ENCODE results near the gene CLTRN. TPM values are rescaled to one million over a fixed set of nuclear protein-coding genes. Genes with fewer than 3 reads are reported as not detected.

Gene CLTRN
- total and polyA plus RNA-seq, 2 donors (not counting 1 experiment from before 2014, with no cell fraction given): 0.50 to 0.51 TPM

- Histone ChIP-seq H3K79me2 (ENCODE audit: control insufficient read depth, insufficient read depth, low read length) (no peaks in the 10 kb centered on the region), H3K36me3 (ENCODE audit: control insufficient read depth, insufficient read depth, low read length) (no peaks in the 10 kb centered on the region), H3K27ac (ENCODE audit: insufficient read depth, low read length) (no peak overlapping the region), H3K4me2 (ENCODE audit: extremely low read depth, insufficient read depth, low read length) (no peak overlapping the region), H3K4me1 (ENCODE audit: control insufficient read depth, extremely low read depth, insufficient read depth, low read length) (no peaks in the 10 kb centered on the region), H4K20me1 (ENCODE audit: control insufficient read depth, extremely low read depth, insufficient read depth, low read length) (no peaks in the 10 kb centered on the region), H3K9me3 (ENCODE audit: control insufficient read depth, insufficient read depth, low read depth, low read length) (no peaks in the 10 kb centered on the region), H3K27me3 (ENCODE audit: control insufficient read depth, insufficient read depth, low read length) (no peaks in the 10 kb centered on the region), H3K4me3 (replicated peaks in 1 of 4; ENCODE audit: control extremely low read depth in 1 of 4, insufficient read depth in 1 of 4, low read depth in 3 of 4, low read length in 4 of 4) (no peak overlapping the region), H2AFZ (ENCODE audit: low read length) (no peak overlapping the region), H3K9ac (ENCODE audit: insufficient read depth, low read length) (no peak overlapping the region)
- no peak for DNase-seq (ENCODE audit: low read depth in 2 of 2)
- TF ChIP-seq CTCF (conservative IDR thresholded peaks at IDR 0.05 in 1 of 2, IDR thresholded peaks at IDR 0.05 in 1 of 2; ENCODE audit: low read depth in 1 of 2, low read length in 2 of 2) (no peak), EZH2 (IDR thresholded peaks at IDR 0.05; ENCODE audit: low read length, missing control alignments) (no peak)
Measured at GRCh38 chrX:15702488-15703371, 38.1 kb upstream of the CLTRN start.

GRCh38 chrX:15696516-15696915 is 31.9 kb upstream of the CLTRN start:
- no peaks in the 10 kb centered on the region for H3K27me3 ChIP-seq (ENCODE audit: control insufficient read depth, insufficient read depth, low read length)
- no peak for DNase-seq (ENCODE audit: low read depth in 2 of 2)
- no peaks in the 10 kb centered on the region for H4K20me1 ChIP-seq (ENCODE audit: control insufficient read depth, extremely low read depth, insufficient read depth, low read length)
- no peaks in the 10 kb centered on the region for H3K36me3 ChIP-seq (ENCODE audit: control insufficient read depth, insufficient read depth, low read length)
- TF ChIP-seq CTCF (conservative IDR thresholded peaks at IDR 0.05 in 1 of 2, IDR thresholded peaks at IDR 0.05 in 1 of 2; ENCODE audit: low read depth in 1 of 2, low read length in 2 of 2): no peak
- TF ChIP-seq EZH2 (IDR thresholded peaks at IDR 0.05; ENCODE audit: low read length, missing control alignments): no peak
- no peaks in the 10 kb centered on the region for H3K4me1 ChIP-seq (ENCODE audit: control insufficient read depth, extremely low read depth, insufficient read depth, low read length)
- no peak overlapping the region for H3K4me3 ChIP-seq (replicated peaks in 1 of 4; ENCODE audit: control extremely low read depth in 1 of 4, insufficient read depth in 1 of 4, low read depth in 3 of 4, low read length in 4 of 4)
- no peak overlapping the region for H2AFZ ChIP-seq (ENCODE audit: low read length)
- H3K9me3 ChIP-seq (ENCODE audit: control insufficient read depth, insufficient read depth, low read depth, low read length): no peaks in the 10 kb centered on the region
- no peak overlapping the region for H3K9ac ChIP-seq (ENCODE audit: insufficient read depth, low read length)
- no peaks in the 10 kb centered on the region for H3K79me2 ChIP-seq (ENCODE audit: control insufficient read depth, insufficient read depth, low read length)
- no peak overlapping the region for H3K27ac ChIP-seq (ENCODE audit: insufficient read depth, low read length)
- no peak overlapping the region for H3K4me2 ChIP-seq (ENCODE audit: extremely low read depth, insufficient read depth, low read length)

GRCh38 chrX:15694941-15695451 is 30.4 kb upstream of the CLTRN start:
- H3K27me3 ChIP-seq (ENCODE audit: control insufficient read depth, insufficient read depth, low read length): no peaks in the 10 kb centered on the region
- H3K9ac ChIP-seq (ENCODE audit: insufficient read depth, low read length): no peak overlapping the region
- no peaks in the 10 kb centered on the region for H3K79me2 ChIP-seq (ENCODE audit: control insufficient read depth, insufficient read depth, low read length)
- H3K4me3 ChIP-seq (replicated peaks in 1 of 4; ENCODE audit: control extremely low read depth in 1 of 4, insufficient read depth in 1 of 4, low read depth in 3 of 4, low read length in 4 of 4): no peak overlapping the region
- TF ChIP-seq CTCF (conservative IDR thresholded peaks at IDR 0.05 in 1 of 2, IDR thresholded peaks at IDR 0.05 in 1 of 2; ENCODE audit: low read depth in 1 of 2, low read length in 2 of 2): no peak
- TF ChIP-seq EZH2 (IDR thresholded peaks at IDR 0.05; ENCODE audit: low read length, missing control alignments): no peak
- H3K9me3 ChIP-seq (ENCODE audit: control insufficient read depth, insufficient read depth, low read depth, low read length): no peaks in the 10 kb centered on the region
- no peak overlapping the region for H2AFZ ChIP-seq (ENCODE audit: low read length)
- no peaks in the 10 kb centered on the region for H4K20me1 ChIP-seq (ENCODE audit: control insufficient read depth, extremely low read depth, insufficient read depth, low read length)
- no peaks in the 10 kb centered on the region for H3K4me1 ChIP-seq (ENCODE audit: control insufficient read depth, extremely low read depth, insufficient read depth, low read length)
- no peak overlapping the region for H3K4me2 ChIP-seq (ENCODE audit: extremely low read depth, insufficient read depth, low read length)
- no peak overlapping the region for H3K27ac ChIP-seq (ENCODE audit: insufficient read depth, low read length)
- no peak for DNase-seq (ENCODE audit: low read depth in 2 of 2)
- H3K36me3 ChIP-seq (ENCODE audit: control insufficient read depth, insufficient read depth, low read length): no peaks in the 10 kb centered on the region

All from fibroblast of lung (primary cell).